GM23338 (cell line): ENCODE measurements around the gene TTYH3. TPM values are rescaled to one million over a fixed set of nuclear protein-coding genes. Genes with fewer than 3 reads are reported as not detected.

Source experiments
- ATAC-seq: fragments of 200-7000 bp; cut with Tn5 transposase; 3 replicates; pipeline ENCODE4 v1.9.1; 2020
- DNase-seq: peaks from one replicate; pipeline ENCODE4 v3.0.0-alpha.2; 2015; ENCODE audit warnings: low spot score
- H2AFZ ChIP-seq: fragments of 200-600 bp; sonication (generic); 2 replicates; pipeline ENCODE4 v1.8.0; 2016; ENCODE audit warnings: antibody characterized with exemption, mild to moderate bottlenecking, moderate library complexity
- H3F3A ChIP-seq: fragments of 200-600 bp; sonication (generic); replicated peaks from 2 replicates; pipeline ENCODE4 v1.8.0; 2017; ENCODE audit warnings: antibody characterized with exemption, mixed run types, low read depth
- H3K27ac ChIP-seq: fragments of 200-600 bp; sonication (generic); 2 replicates; pipeline ENCODE4 v1.6.1; 2016; ENCODE audit warnings: low read depth
- H3K27me3 ChIP-seq: fragments of 200-600 bp; sonication (generic); 2 replicates; pipeline ENCODE4 v1.8.0; 2016; ENCODE audit warnings: mild to moderate bottlenecking, mixed run types, moderate library complexity; ENCODE audit not compliant: insufficient read depth
- H3K36me3 ChIP-seq: fragments of 200-600 bp; sonication (generic); 2 replicates; pipeline ENCODE4 v1.8.0; 2016; ENCODE audit warnings: mild to moderate bottlenecking; ENCODE audit not compliant: insufficient read depth
- H3K4me1 ChIP-seq: fragments of 200-600 bp; sonication (generic); 2 replicates; pipeline ENCODE4 v1.8.0; 2016; ENCODE audit warnings: mild to moderate bottlenecking, moderate library complexity; ENCODE audit not compliant: insufficient read depth
- H3K4me2 ChIP-seq: fragments of 200-600 bp; sonication (generic); 2 replicates; pipeline ENCODE4 v1.7.1; 2017; ENCODE audit warnings: mixed run types
- H3K4me3 ChIP-seq: fragments of 200-600 bp; sonication (generic); 2 replicates; pipeline ENCODE4 v1.6.1; 2016; ENCODE audit warnings: mixed run types
- H3K79me2 ChIP-seq: fragments of 200-600 bp; sonication (generic); replicated peaks from 2 replicates; pipeline ENCODE4 v1.8.0; 2017; ENCODE audit warnings: mild to moderate bottlenecking; ENCODE audit not compliant: insufficient read depth
- H3K9me2 ChIP-seq: fragments of 200-600 bp; sonication (generic); 2 replicates; pipeline ENCODE4 v1.8.0; 2017; ENCODE audit not compliant: insufficient read depth
- H4K20me1 ChIP-seq: fragments of 200-600 bp; sonication (generic); replicated peaks from 2 replicates; pipeline ENCODE4 v1.8.0; 2017; ENCODE audit warnings: mild to moderate bottlenecking; ENCODE audit not compliant: insufficient read depth
- H3K27ac Mint-ChIP-seq: 2 replicates; pipeline ENCODE4 v1.8.0; 2020; ENCODE audit warnings: inconsistent platforms, mild to moderate bottlenecking, moderate library complexity, mixed read lengths
- H3K27me3 Mint-ChIP-seq: 3 replicates; pipeline ENCODE4 v1.8.0; 2022; ENCODE audit warnings: low read depth, mild to moderate bottlenecking, moderate library complexity, mixed read lengths, inconsistent platforms; ENCODE audit not compliant: insufficient read depth, poor library complexity
- H3K36me3 Mint-ChIP-seq: 3 replicates; pipeline ENCODE4 v1.8.0; 2021; ENCODE audit warnings: low read depth, mild to moderate bottlenecking, inconsistent platforms, moderate library complexity, mixed read lengths
- H3K4me1 Mint-ChIP-seq: 3 replicates; pipeline ENCODE4 v1.8.0; 2020; ENCODE audit warnings: mild to moderate bottlenecking, inconsistent platforms, mixed read lengths
- H3K4me3 Mint-ChIP-seq: 3 replicates; pipeline ENCODE4 v1.8.0; 2021; ENCODE audit warnings: moderate library complexity, mild to moderate bottlenecking, inconsistent platforms, mixed read lengths
- H3K9me3 Mint-ChIP-seq: 3 replicates; pipeline ENCODE4 v1.8.0; 2020; ENCODE audit warnings: moderate library complexity, mild to moderate bottlenecking, inconsistent platforms, mixed read lengths
- POLR2AphosphoS5 ChIP-seq: IDR thresholded peaks from 2 replicates; pipeline ENCODE4 v1.6.1; 2016; ENCODE audit warnings: antibody characterized with exemption, low read depth
- polyA plus RNA-seq: library from polyadenylated mRNA; unstranded; fragments of >200 nt; fragmentation: Nextera tagmentation; extraction: Ambion mirVana; gene quantifications from 2 replicates; pipeline ENCODE4 v1.2.1, GENCODE V29; 2016
- total RNA-seq: library from RNA; depleted of rRNA; stranded (reverse); fragments of >200 nt; shearing (Covaris generic); gene quantifications from 2 replicates; pipeline ENCODE4 v1.2.3, GENCODE V29; 2014
- TF ChIP-seq, protein P1 (sequence below): IDR thresholded peaks from 2 replicates; pipeline ENCODE4 v1.6.1; 2016; ENCODE audit warnings: antibody characterized with exemption
- TF ChIP-seq, protein P2 (sequence below), 2 experiments: fragments of 200-600 bp in 1 of 2; sonication (generic) in 1 of 2; conservative IDR thresholded peaks; 2 replicates each; pipeline versions ENCODE4 v1.5.1 to v1.6.1; 2016 to 2017; ENCODE audit warnings: antibody characterized with exemption in 2 of 2, low read depth in 2 of 2, mild to moderate bottlenecking in 2 of 2, moderate library complexity in 1 of 2
- TF ChIP-seq, protein P3 (sequence below): fragments of 250-450 bp; sonication (Bioruptor Pico); IDR thresholded peaks from 2 replicates; pipeline ENCODE4 v1.5.0; 2020; ENCODE audit warnings: mild to moderate bottlenecking, moderate library complexity

Gene TTYH3
- total and polyA plus RNA-seq, 2 experiments from 2014 or later = 59.6 to 126 TPM

DNA sequence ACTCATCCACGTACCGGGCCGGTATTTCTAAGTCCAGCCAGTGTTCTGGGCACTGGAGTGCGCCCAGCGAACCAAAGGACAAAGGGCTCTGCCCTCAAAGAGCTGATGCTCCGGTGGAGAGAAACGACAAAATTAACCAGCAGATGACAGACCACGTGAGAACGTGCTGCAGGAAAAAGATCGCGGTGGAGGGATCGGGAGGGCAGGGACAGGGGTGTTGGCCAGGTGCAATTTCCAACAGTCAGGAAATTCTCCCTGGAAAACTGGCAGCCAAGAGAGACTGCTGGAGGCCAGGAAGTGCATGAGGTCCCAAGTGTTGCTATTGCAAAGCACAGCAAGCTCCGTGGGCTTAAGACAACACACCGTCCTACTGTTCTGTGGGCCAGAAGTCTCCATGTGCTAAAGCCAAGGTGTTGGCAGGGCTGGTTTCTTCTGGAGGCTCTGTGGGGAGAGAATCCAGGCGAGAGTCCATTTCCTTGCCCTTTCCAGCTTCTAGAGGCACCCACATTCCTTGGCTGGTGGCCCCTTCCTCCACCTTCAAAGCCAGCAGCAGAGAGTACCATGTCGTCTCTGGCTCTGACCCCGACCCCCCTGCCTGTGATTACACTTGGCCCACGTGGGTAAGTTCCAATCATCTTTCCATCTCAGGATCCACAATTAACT, 34.9 kb downstream of the TTYH3 start:
- H3K4me3 ChIP-seq = no peak overlapping the region
- H3K4me3 Mint-ChIP-seq = no peak overlapping the region; the same call in 2 of the 3 replicates
- ATAC-seq = no peak
- DNase-seq = no peak
- H3K4me2 ChIP-seq = no peak overlapping the region
- peaks cover 9% of the 10 kb centered on the region for H3K4me1 Mint-ChIP-seq
- no peaks in the 10 kb centered on the region; the same call in 1 of the 2 replicates for H3K4me1 ChIP-seq
- no peaks in the 10 kb centered on the region for H3K9me2 ChIP-seq
- no peak overlapping the region for H3K27ac Mint-ChIP-seq
- peaks cover 4% of the 10 kb centered on the region for H3K36me3 Mint-ChIP-seq
- H2AFZ ChIP-seq = no peak overlapping the region
- TF ChIP-seq POLR2AphosphoS5 = no peak
- TF ChIP-seq, protein P1, sequence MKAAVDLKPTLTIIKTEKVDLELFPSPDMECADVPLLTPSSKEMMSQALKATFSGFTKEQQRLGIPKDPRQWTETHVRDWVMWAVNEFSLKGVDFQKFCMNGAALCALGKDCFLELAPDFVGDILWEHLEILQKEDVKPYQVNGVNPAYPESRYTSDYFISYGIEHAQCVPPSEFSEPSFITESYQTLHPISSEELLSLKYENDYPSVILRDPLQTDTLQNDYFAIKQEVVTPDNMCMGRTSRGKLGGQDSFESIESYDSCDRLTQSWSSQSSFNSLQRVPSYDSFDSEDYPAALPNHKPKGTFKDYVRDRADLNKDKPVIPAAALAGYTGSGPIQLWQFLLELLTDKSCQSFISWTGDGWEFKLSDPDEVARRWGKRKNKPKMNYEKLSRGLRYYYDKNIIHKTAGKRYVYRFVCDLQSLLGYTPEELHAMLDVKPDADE = no peak
- TF ChIP-seq, protein P2, sequence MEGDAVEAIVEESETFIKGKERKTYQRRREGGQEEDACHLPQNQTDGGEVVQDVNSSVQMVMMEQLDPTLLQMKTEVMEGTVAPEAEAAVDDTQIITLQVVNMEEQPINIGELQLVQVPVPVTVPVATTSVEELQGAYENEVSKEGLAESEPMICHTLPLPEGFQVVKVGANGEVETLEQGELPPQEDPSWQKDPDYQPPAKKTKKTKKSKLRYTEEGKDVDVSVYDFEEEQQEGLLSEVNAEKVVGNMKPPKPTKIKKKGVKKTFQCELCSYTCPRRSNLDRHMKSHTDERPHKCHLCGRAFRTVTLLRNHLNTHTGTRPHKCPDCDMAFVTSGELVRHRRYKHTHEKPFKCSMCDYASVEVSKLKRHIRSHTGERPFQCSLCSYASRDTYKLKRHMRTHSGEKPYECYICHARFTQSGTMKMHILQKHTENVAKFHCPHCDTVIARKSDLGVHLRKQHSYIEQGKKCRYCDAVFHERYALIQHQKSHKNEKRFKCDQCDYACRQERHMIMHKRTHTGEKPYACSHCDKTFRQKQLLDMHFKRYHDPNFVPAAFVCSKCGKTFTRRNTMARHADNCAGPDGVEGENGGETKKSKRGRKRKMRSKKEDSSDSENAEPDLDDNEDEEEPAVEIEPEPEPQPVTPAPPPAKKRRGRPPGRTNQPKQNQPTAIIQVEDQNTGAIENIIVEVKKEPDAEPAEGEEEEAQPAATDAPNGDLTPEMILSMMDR (conservative IDR thresholded peaks at IDR 0.05; ENCODE audit: low read depth in 2 of 2) = no peak
- TF ChIP-seq, protein P3, sequence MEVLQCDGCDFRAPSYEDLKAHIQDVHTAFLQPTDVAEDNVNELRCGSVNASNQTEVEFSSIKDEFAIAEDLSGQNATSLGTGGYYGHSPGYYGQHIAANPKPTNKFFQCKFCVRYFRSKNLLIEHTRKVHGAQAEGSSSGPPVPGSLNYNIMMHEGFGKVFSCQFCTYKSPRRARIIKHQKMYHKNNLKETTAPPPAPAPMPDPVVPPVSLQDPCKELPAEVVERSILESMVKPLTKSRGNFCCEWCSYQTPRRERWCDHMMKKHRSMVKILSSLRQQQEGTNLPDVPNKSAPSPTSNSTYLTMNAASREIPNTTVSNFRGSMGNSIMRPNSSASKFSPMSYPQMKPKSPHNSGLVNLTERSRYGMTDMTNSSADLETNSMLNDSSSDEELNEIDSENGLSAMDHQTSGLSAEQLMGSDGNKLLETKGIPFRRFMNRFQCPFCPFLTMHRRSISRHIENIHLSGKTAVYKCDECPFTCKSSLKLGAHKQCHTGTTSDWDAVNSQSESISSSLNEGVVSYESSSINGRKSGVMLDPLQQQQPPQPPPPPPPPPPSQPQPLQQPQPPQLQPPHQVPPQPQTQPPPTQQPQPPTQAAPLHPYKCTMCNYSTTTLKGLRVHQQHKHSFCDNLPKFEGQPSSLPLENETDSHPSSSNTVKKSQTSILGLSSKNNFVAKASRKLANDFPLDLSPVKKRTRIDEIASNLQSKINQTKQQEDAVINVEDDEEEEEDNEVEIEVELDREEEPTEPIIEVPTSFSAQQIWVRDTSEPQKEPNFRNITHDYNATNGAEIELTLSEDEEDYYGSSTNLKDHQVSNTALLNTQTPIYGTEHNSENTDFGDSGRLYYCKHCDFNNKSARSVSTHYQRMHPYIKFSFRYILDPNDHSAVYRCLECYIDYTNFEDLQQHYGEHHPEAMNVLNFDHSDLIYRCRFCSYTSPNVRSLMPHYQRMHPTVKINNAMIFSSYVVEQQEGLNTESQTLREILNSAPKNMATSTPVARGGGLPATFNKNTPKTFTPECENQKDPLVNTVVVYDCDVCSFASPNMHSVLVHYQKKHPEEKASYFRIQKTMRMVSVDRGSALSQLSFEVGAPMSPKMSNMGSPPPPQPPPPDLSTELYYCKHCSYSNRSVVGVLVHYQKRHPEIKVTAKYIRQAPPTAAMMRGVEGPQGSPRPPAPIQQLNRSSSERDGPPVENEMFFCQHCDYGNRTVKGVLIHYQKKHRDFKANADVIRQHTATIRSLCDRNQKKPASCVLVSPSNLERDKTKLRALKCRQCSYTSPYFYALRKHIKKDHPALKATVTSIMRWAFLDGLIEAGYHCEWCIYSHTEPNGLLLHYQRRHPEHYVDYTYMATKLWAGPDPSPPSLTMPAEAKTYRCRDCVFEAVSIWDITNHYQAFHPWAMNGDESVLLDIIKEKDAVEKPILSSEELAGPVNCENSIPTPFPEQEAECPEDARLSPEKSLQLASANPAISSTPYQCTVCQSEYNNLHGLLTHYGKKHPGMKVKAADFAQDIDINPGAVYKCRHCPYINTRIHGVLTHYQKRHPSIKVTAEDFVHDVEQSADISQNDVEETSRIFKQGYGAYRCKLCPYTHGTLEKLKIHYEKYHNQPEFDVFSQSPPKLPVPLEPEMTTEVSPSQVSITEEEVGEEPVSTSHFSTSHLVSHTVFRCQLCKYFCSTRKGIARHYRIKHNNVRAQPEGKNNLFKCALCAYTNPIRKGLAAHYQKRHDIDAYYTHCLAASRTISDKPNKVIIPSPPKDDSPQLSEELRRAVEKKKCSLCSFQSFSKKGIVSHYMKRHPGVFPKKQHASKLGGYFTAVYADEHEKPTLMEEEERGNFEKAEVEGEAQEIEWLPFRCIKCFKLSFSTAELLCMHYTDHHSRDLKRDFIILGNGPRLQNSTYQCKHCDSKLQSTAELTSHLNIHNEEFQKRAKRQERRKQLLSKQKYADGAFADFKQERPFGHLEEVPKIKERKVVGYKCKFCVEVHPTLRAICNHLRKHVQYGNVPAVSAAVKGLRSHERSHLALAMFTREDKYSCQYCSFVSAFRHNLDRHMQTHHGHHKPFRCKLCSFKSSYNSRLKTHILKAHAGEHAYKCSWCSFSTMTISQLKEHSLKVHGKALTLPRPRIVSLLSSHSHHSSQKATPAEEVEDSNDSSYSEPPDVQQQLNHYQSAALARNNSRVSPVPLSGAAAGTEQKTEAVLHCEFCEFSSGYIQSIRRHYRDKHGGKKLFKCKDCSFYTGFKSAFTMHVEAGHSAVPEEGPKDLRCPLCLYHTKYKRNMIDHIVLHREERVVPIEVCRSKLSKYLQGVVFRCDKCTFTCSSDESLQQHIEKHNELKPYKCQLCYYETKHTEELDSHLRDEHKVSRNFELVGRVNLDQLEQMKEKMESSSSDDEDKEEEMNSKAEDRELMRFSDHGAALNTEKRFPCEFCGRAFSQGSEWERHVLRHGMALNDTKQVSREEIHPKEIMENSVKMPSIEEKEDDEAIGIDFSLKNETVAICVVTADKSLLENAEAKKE (CRISPR knock-in tag) = no peak
- no peaks in the 10 kb centered on the region for H4K20me1 ChIP-seq
- H3K27me3 Mint-ChIP-seq = peaks cover 26% of the 10 kb centered on the region
- no peaks in the 10 kb centered on the region for H3K79me2 ChIP-seq
- no peak overlapping the region for H3K27ac ChIP-seq
- H3K27me3 ChIP-seq = no peaks in the 10 kb centered on the region
- H3K36me3 ChIP-seq = no peaks in the 10 kb centered on the region
- H3F3A ChIP-seq = no peaks in the 10 kb centered on the region
- peaks cover 4% of the 10 kb centered on the region; the same call in 1 of the 3 replicates for H3K9me3 Mint-ChIP-seq
